Coronary artery (tissue), 2 donors: ENCODE results near the gene AGBL1.

Source experiments
- DNase-seq: peaks from one replicate; pipeline ENCODE4 v3.0.0-alpha.2; 2017; ENCODE audit warnings: low spot score
- H3K27ac ChIP-seq, 2 donors: fragments of 200-600 bp; sonication (generic); one replicate each; pipeline ENCODE4 v1.5.1; 2016 to 2019
- H3K4me3 ChIP-seq: fragments of 200-600 bp; sonication (generic); 2 replicates; pipeline ENCODE4 v1.5.1; 2016; ENCODE audit warnings: mild to moderate bottlenecking, moderate library complexity
- TF ChIP-seq, protein P1 (sequence below): fragments of 200-600 bp; sonication (generic); IDR thresholded peaks from one replicate; pipeline ENCODE4 v1.5.1; 2019; ENCODE audit warnings: antibody characterized with exemption

Gene AGBL1

DNA sequence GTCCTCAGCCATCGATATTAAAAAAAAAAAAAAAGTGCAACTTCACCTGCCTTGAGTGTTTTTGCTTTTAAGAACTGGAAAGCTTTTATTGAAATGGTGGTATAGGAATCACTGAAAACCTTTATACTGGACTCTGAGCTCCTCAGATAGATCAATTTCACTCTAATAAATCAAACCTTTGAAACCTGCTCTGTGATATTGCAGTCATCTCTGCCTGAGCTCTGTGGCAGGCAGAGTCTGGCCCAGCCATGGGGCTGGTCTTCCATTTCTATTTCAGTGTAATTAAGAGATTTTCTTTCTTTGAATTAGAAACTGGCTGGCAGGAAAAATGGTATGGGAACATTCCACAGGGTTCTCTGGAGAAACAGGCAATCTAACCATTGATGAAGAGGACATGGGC lies 762.5 kb downstream of the AGBL1 start:
- Histone ChIP-seq H3K27ac (no peak overlapping the region), H3K4me3 (no peak overlapping the region)
- no peak for DNase-seq
- TF ChIP-seq, protein P1, sequence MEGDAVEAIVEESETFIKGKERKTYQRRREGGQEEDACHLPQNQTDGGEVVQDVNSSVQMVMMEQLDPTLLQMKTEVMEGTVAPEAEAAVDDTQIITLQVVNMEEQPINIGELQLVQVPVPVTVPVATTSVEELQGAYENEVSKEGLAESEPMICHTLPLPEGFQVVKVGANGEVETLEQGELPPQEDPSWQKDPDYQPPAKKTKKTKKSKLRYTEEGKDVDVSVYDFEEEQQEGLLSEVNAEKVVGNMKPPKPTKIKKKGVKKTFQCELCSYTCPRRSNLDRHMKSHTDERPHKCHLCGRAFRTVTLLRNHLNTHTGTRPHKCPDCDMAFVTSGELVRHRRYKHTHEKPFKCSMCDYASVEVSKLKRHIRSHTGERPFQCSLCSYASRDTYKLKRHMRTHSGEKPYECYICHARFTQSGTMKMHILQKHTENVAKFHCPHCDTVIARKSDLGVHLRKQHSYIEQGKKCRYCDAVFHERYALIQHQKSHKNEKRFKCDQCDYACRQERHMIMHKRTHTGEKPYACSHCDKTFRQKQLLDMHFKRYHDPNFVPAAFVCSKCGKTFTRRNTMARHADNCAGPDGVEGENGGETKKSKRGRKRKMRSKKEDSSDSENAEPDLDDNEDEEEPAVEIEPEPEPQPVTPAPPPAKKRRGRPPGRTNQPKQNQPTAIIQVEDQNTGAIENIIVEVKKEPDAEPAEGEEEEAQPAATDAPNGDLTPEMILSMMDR, result no peak

DNA sequence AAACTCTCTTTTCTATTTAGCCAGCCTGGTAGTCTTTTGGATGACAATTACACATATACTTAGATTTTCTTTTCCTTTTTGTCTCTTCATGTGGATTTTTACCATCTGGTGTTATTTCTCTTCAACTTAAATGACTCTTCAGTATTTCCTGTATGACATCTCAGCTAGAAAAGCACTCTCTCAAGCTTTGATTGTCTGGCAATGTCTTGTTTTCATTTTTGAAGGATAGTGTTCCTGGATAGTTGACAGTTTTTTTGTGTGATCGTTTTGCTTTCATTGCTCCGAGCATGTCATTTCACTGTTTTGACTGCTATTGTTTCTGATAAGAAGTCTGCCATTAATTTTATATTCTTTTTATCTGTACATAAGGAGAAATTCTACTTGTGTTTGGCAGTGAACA lies 766.4 kb downstream of the AGBL1 start:
- Histone ChIP-seq H3K4me3 (no peak overlapping the region), H3K27ac (no peak overlapping the region)
- TF ChIP-seq, protein P1, result no peak
- no peak for DNase-seq

DNA sequence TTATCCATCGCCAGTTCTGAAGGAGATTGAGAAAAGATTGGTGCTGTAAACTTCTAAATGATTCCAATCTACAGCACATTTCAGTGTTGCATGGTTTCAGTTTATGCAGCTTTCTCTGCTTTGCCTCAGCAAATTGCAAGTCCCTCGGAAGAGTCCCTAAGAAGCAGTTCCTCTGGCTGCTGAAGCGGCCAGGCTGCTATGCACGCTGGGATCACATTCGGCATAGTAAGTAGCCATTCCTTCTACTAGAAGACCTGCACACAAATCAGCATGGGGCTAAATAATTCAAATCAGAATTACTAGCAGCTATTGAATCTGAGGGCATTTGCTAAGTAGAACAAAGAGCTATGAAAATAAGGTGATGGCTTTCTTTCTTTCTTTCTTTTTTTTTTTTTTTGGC lies 769.5 kb downstream of the AGBL1 start:
- no peak for DNase-seq
- TF ChIP-seq, protein P1, result no peak
- no peak overlapping the region for H3K27ac ChIP-seq
- H3K4me3 ChIP-seq, result no peak overlapping the region

DNA sequence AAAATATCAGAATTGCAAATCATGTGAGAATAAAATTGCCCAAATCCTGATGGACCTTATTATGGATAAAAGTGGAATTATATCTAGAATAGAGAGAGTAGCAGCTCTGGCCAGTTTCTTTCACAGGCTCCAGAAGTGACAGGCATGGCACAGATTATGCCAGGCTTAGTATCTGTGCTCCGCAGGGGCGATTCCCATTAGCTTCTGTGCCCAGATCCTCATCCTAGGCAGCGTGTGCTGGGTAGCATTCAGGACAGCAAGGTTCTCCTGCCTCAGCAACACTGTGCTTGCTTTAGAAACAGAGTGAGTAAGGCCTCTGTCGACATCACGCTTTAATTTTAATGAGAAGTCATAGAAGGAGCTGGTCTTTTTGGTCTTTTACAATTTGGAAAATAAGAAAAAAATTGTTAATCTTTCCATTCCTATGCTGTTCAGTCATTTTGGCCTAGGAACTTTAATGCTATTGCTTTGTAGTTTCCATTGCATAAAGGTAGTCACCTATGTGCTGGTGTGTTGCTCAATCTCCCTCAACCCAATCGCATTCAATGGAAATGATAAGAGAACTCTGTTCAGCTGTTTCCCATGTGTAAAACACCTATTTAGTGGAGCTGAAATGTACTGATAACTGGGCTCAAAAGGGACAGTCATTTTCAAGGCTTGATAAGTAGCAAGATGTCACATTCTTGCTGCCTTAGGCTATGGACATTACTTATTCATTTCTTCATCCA lies 770.1 kb downstream of the AGBL1 start:
- TF ChIP-seq, protein P1, result no peak
- DNase-seq, result no peak
- Histone ChIP-seq H3K4me3 (no peak overlapping the region), H3K27ac (no peak overlapping the region)

DNA sequence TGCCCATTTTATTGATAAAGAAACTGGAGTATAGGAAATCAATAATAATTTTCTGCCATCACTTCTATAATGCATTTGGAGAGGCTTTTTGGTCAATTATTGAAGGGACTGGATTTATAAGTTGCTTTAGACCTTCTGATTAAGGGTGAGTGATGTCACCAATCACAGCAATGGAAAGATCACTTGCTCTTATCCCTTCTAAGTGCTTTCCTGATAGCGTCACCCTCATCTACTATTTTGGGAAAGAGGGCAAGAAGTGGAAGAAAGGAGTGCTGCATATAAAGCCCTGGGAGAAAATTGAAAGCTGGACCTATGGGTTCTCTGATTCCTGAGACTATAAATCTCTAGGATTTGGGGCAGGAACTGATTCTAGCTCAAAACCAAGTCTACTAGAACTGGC lies 771.3 kb downstream of the AGBL1 start:
- TF ChIP-seq, protein P1, result no peak
- H3K27ac ChIP-seq, result no peak overlapping the region
- no peak for DNase-seq
- H3K4me3 ChIP-seq, result no peak overlapping the region

DNA sequence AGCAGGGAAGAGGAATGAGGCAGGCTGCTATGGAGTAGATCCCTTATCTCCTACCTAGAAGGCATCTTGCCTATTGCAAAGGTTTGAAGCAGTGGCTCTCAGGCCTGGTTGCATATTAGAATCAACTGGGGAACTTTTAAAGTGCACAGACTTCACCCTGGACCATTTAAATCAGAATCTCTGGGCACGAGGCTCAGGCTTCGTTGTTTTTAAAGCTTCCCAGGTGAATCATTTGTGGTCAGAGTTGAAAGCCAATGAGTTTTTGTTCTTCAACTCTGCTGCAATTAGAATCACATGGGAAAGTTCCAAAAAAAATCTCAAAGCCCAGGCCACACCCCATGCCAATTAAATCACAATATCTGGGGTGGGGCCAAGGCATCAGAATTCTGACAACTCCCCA lies 773.1 kb downstream of the AGBL1 start:
- TF ChIP-seq, protein P1, result no peak
- Histone ChIP-seq H3K27ac (no peak overlapping the region), H3K4me3 (no peak overlapping the region)
- DNase-seq, result no peak

DNA sequence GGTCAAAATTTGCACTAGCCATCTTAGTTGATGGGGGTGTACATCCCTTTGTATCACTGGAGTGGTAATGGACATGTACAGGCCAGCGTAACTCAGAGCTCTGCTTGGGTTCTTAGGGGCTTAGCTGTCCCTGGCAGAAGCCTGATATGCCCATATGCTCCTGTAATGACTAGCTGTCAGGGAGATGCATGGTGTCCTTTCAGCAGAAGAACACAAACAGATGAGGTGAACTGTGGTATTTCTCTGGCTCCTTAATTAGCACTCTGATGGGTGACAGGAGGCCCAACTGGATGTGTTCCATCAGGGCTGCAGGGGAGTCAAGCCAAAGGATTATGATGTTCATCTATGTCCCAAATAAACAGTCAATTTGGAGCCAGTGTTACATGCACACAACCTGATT lies 774.5 kb downstream of the AGBL1 start:
- Histone ChIP-seq H3K27ac (no peak overlapping the region), H3K4me3 (no peak overlapping the region)
- TF ChIP-seq, protein P1, result no peak
- no peak for DNase-seq
